HepG2 (cell line): ENCODE measurements around the gene NYNRIN. TPM values are rescaled to one million over a fixed set of nuclear protein-coding genes. Genes with fewer than 3 reads are reported as not detected.

Source experiments
- ARID2 ChIP-seq: sonication (generic); formaldehyde crosslinking; IDR thresholded peaks from 2 replicates; pipeline ENCODE4 v1.8.1; 2022; ENCODE audit warnings: mild to moderate bottlenecking, missing genetic modification reagents, borderline replicate concordance
- ARID4A ChIP-seq: sonication (generic); formaldehyde crosslinking; IDR thresholded peaks from 2 replicates; pipeline ENCODE4 v1.5.0; 2020; ENCODE audit warnings: mild to moderate bottlenecking, missing genetic modification reagents, borderline replicate concordance
- CENPBD1 ChIP-seq: sonication (generic); formaldehyde crosslinking; IDR thresholded peaks from 2 replicates; pipeline ENCODE4 v1.8.0; 2022; ENCODE audit warnings: missing genetic modification reagents, low read depth, mild to moderate bottlenecking, borderline replicate concordance
- CSRNP2 ChIP-seq: sonication (generic); formaldehyde crosslinking; conservative IDR thresholded peaks from 2 replicates; pipeline ENCODE4 v1.8.0; 2022; ENCODE audit warnings: low read depth, missing genetic modification reagents
- FOXP1 ChIP-seq, 2 experiments: fragments of 450-650 bp in 1 of 2; IDR thresholded peaks; 2 replicates each; pipeline ENCODE4 v1.6.1; 2017 to 2018; ENCODE audit warnings: antibody characterized with exemption in 1 of 2
- JUN ChIP-seq: sonication (generic); formaldehyde crosslinking; IDR thresholded peaks from 2 replicates; pipeline ENCODE4 v1.4.0; 2020; ENCODE audit warnings: mild to moderate bottlenecking, missing genetic modification reagents
- MIER2 ChIP-seq: IDR thresholded peaks from 2 replicates; pipeline ENCODE4 v1.6.1; 2016; ENCODE audit warnings: missing biosample characterization, missing genetic modification reagents
- MIXL1 ChIP-seq: IDR thresholded peaks from 2 replicates; pipeline ENCODE4 v1.6.1; 2016
- NR2F6 ChIP-seq, 2 experiments: IDR thresholded peaks; 2 replicates each; pipeline ENCODE4 v1.6.1; 2016; ENCODE audit warnings: antibody characterized with exemption in 1 of 2, mild to moderate bottlenecking in 1 of 2
- ZBTB3 ChIP-seq: sonication (generic); formaldehyde crosslinking; IDR thresholded peaks from 2 replicates; pipeline ENCODE4 v1.4.0; 2020; ENCODE audit warnings: low read depth, mild to moderate bottlenecking, moderate library complexity, missing genetic modification reagents, borderline replicate concordance
- ZIK1 ChIP-seq: sonication (generic); formaldehyde crosslinking; IDR thresholded peaks from 2 replicates; pipeline ENCODE4 v1.5.0; 2020; ENCODE audit warnings: mild to moderate bottlenecking, low read depth, missing genetic modification reagents, borderline replicate concordance
- ZNF616 ChIP-seq: sonication (generic); formaldehyde crosslinking; IDR thresholded peaks from 2 replicates; pipeline ENCODE4 v1.5.0; 2020; ENCODE audit warnings: low read depth, mild to moderate bottlenecking, missing genetic modification reagents
- ZNF878 ChIP-seq: sonication (generic); formaldehyde crosslinking; IDR thresholded peaks from 2 replicates; pipeline ENCODE4 v1.8.1; 2023; ENCODE audit warnings: mild to moderate bottlenecking, missing genetic modification reagents, moderate library complexity
- polyA plus RNA-seq, 8 experiments: library from polyadenylated mRNA; depleted of rRNA in 3 of 8; stranded (reverse) in 7 of 8; unstranded in 1 of 8; fragments of >200 nt; fragmentation: Illumina TruSeq in 4 of 8; extraction: Trizol in 4 of 8; gene quantifications; 2 replicates each; pipeline versions ENCODE4 v1.2.1 to v1.2.3, GENCODE V29; 2011 to 2016; ENCODE audit warnings: low read depth in 4 of 8, missing spikeins in 1 of 8, mixed read lengths in 1 of 8; ENCODE audit not compliant: insufficient read depth in 1 of 8
- total RNA-seq, 5 experiments: library from RNA; depleted of rRNA; stranded (reverse); fragments of >200 nt; fragmentation: Illumina TruSeq; extraction: Trizol; gene quantifications; 2 replicates each; pipeline ENCODE4 v1.2.3, GENCODE V29; 2016; ENCODE audit warnings: low read depth in 1 of 5
- TF ChIP-seq, protein P1 (sequence below): sonication (generic); formaldehyde crosslinking; IDR thresholded peaks from one replicate; pipeline ENCODE4 v1.5.1; 2020; ENCODE audit warnings: mild to moderate bottlenecking, missing genetic modification reagents; ENCODE audit errors: not compliant biosample characterization

NYNRIN gene
- total and polyA plus RNA-seq, 2 of the 13 experiments (the other 11 are each of a cell fraction or from before 2014, with no cell fraction given), result 0.63 to 1.1 TPM

GRCh38 chr14:24443053-24443665 is 44.4 kb downstream of the NYNRIN start (continued):
- TF ChIP-seq CENPBD1 (0 out of 2 replicates have a peak, but pooled peaks have one; percentile 5), ZIK1 (CRISPR knock-in tag) (no peak), FOXP1 (IDR thresholded peaks at IDR 0.05) (peak; percentile 57; the same call in 1 of the 2 replicates), FOXP1 (CRISPR knock-in tag; IDR thresholded peaks at IDR 0.05) (no peak), MIXL1 (CRISPR knock-in tag) (no peak), ZNF616 (CRISPR knock-in tag) (no peak), ZBTB3 (CRISPR knock-in tag) (no peak), ARID2 (CRISPR knock-in tag) (no peak; the same call in 1 of the 2 replicates), ARID4A (CRISPR knock-in tag) (no peak), NR2F6 (IDR thresholded peaks at IDR 0.05) (0 out of 2 replicates have a peak, but pooled peaks have one; percentile 5), NR2F6 (CRISPR knock-in tag; IDR thresholded peaks at IDR 0.05) (no peak), MIER2 (CRISPR knock-in tag) (no peak), JUN (CRISPR knock-in tag) (no peak), CSRNP2 (no peak), ZNF878 (CRISPR knock-in tag) (0 out of 2 replicates have a peak, but pooled peaks have one; percentile 16)
- TF ChIP-seq, protein P1, sequence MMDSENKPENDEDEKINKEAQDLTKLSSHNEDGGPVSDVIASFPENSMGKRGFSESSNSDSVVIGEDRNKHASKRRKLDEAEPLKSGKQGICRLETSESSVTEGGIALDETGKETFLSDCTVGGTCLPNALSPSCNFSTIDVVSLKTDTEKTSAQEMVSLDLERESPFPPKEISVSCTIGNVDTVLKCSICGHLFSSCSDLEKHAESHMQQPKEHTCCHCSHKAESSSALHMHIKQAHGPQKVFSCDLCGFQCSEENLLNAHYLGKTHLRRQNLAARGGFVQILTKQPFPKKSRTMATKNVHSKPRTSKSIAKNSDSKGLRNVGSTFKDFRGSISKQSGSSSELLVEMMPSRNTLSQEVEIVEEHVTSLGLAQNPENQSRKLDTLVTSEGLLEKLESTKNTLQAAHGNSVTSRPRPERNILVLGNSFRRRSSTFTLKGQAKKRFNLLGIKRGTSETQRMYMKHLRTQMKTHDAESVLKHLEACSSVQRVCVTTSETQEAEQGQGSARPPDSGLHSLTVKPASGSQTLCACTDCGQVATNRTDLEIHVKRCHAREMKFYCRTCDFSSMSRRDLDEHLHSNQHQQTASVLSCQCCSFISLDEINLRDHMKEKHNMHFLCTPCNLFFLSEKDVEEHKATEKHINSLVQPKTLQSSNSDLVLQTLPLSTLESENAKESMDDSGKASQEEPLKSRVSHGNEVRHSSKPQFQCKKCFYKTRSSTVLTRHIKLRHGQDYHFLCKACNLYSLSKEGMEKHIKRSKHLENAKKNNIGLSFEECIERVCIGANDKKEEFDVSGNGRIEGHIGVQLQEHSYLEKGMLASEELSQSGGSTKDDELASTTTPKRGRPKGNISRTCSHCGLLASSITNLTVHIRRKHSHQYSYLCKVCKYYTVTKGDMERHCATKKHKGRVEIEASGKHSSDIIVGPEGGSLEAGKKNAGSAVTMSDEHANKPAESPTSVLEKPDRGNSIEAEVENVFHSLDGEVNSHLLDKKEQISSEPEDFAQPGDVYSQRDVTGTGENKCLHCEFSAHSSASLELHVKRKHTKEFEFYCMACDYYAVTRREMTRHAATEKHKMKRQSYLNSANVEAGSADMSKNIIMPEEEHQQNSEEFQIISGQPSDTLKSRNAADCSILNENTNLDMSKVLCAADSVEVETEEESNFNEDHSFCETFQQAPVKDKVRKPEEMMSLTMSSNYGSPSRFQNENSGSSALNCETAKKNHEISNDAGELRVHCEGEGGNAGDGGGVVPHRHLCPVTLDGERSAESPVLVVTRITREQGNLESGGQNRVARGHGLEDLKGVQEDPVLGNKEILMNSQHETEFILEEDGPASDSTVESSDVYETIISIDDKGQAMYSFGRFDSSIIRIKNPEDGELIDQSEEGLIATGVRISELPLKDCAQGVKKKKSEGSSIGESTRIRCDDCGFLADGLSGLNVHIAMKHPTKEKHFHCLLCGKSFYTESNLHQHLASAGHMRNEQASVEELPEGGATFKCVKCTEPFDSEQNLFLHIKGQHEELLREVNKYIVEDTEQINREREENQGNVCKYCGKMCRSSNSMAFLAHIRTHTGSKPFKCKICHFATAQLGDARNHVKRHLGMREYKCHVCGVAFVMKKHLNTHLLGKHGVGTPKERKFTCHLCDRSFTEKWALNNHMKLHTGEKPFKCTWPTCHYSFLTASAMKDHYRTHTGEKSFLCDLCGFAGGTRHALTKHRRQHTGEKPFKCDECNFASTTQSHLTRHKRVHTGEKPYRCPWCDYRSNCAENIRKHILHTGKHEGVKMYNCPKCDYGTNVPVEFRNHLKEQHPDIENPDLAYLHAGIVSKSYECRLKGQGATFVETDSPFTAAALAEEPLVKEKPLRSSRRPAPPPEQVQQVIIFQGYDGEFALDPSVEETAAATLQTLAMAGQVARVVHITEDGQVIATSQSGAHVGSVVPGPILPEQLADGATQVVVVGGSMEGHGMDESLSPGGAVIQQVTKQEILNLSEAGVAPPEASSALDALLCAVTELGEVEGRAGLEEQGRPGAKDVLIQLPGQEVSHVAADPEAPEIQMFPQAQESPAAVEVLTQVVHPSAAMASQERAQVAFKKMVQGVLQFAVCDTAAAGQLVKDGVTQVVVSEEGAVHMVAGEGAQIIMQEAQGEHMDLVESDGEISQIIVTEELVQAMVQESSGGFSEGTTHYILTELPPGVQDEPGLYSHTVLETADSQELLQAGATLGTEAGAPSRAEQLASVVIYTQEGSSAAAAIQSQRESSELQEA, result no peak
